GM19463 (cell line): ENCODE data around the gene ABHD11.
"Not testable (repeated sequence)": the region's sequence is repeated elsewhere in the genome, so short reads cannot be mapped to it uniquely, and the experiment has no call there.

Source experiments
- ATAC-seq: cut with Tn5 transposase; IDR thresholded peaks from one replicate; pipeline ENCODE4 v1.9.1; 2021; ENCODE audit warnings: mild to moderate bottlenecking, moderate library complexity; ENCODE audit not compliant: unreplicated experiment

ABHD11 gene

DNA sequence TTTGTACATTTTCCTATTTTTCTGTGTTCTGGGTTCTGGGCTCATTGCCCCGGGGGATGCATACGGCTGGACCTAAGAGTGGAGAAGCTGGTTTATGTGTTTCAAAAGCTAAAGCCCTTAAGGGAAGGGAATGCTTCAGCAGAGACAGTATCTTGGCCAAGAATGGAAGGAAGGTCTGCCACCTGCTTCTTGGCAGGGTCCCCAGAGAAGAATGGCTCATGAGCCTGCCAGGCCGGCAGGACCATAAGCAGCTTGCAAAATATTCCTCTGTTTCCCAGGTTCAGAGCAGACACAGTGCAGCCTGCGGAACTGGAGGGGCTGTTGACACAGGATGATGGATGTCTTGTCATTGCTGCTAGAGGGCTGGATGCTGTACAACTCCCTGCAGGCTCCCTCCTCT lies 7.8 kb upstream of the ABHD11 start:
- no peak for ATAC-seq

DNA sequence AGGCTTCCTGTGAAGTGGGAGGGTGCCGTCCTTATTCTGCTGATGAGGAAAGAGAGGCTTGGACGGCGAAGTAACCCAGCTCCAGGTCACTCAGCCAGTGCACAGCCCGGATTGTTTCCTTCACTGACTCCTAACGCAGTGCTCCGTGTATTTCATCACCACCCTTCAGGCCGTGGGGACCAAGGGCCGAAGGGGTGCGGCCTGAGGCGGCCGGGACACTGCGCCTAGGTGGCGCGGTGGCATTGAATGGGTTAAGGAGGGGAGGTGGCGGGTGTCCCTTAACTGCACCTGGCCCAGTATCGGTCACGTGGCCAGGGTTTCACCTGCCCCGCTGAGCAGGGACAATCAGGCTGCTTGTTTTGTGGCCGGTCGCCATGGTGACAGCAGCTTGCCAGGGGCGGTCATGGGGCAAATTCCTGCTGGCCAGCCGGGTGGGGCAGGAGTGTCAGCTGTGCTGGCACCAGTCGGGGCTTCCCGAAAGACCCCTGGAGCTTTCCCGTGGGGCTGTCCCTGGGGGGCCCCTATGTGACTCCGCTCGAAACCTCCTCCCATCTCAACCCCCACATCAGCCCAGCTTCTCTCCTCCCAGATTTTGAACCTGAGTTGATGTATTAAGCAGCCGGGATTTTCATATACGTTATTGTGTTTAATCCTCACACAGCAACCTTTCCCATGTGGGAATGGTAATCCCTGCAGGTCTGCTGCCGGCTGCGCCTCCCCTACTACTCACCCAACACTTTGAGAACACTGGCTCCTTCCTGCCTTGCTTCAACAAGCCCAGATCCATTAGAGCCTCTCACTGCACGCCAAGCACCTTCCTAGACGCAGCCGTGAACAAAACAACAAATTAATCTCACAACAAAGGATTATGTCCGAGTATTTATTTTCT lies 4.4 kb upstream of the ABHD11 start:
- ATAC-seq = no peak

GRCh38 chr7:73742338-73742752 lies 3.7 kb upstream of the ABHD11 start:
- ATAC-seq = no peak

GRCh38 chr7:73741600-73741999 lies 3.0 kb upstream of the ABHD11 start:
- no peak for ATAC-seq

DNA sequence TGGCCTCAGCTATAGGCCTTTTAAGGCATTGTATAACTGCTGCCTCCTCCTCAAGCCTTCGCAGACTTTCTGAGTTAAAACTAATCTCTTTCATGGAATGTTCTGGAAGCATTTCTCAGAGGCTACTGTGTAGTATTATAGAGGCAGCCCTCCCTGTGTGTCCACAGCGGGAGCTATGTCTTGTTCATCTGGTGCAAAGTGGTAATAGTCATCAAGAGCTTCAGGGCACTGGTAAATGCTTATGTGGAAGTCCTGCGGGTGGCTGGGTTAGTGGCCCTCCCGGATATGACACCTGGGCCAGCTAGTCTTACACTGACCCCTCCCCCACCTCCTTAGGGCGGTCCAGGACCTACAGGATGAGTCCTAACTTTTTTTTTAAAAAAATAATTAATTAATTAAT lies 2.2 kb upstream of the ABHD11 start:
- no peak for ATAC-seq

- ATAC-seq = no peak
Measured at GRCh38 chr7:73740212-73740611, 1.6 kb upstream of the ABHD11 start.

- no peak for ATAC-seq
Measured at GRCh38 chr7:73739387-73739767, 775 bp upstream of the ABHD11 start.

DNA sequence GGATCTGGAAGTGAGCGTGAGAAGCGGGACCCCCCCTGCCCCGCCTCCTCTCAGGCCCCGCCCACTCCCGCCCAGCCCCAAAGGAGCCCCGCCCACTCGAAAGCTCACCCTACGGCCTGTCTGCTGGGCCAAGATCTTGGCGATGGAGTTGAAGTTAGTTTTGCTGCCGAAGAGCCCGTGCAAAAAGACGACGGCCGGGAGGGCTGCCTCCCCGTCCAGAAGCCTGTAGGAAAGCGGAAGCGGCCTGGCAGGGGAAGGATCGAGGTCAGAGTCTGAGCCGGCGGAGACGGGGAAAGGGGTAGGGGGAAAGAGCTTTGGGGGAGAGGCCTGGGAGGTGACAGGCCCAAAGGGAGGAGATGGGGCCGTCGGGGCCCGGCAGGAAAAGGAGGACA lies 386 bp downstream of the ABHD11 start:
- ATAC-seq = no peak

- no peak for ATAC-seq
Measured at GRCh38 chr7:73737491-73738219, 947 bp downstream of the ABHD11 start.

DNA sequence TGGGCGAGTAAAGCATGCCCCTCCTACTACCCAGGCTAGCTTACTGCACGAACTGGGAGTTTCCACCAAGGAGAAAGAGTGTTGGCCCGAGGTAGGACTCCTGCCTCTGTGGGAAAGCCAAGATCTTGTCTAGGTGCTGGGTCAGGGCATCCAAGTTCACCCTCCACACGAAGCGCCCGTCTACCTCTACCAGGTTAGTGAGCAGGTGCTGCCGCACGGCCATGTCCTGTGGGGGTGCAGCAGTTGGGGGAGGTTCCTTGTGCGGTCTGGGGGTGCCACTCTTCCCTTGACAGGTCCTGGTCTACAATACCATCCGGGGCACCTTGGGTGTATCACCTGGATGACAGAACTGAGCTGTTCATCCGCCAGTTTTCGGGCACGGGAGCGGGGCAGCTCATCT lies 1.7 kb downstream of the ABHD11 start:
- ATAC-seq = no peak

DNA sequence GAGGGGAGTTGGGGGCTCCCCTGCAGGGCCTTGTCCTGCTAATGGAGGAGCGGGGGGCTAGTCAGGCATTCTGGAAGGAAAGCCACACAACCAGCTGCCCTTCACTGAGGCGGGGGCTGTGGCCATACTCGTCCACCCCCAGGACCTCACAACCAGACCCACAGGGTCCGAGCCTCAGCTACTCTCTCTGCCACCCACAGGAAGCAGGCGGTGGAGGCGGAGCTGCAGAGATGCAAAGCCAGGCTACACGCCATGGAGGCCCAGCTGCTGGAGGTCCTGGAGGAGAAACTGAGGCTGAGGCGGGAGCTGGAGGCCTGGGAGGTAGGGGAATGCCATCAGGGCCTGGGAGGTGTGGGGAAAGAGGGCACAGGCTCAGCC lies 3.1 kb downstream of the ABHD11 start:
- ATAC-seq = no peak

DNA sequence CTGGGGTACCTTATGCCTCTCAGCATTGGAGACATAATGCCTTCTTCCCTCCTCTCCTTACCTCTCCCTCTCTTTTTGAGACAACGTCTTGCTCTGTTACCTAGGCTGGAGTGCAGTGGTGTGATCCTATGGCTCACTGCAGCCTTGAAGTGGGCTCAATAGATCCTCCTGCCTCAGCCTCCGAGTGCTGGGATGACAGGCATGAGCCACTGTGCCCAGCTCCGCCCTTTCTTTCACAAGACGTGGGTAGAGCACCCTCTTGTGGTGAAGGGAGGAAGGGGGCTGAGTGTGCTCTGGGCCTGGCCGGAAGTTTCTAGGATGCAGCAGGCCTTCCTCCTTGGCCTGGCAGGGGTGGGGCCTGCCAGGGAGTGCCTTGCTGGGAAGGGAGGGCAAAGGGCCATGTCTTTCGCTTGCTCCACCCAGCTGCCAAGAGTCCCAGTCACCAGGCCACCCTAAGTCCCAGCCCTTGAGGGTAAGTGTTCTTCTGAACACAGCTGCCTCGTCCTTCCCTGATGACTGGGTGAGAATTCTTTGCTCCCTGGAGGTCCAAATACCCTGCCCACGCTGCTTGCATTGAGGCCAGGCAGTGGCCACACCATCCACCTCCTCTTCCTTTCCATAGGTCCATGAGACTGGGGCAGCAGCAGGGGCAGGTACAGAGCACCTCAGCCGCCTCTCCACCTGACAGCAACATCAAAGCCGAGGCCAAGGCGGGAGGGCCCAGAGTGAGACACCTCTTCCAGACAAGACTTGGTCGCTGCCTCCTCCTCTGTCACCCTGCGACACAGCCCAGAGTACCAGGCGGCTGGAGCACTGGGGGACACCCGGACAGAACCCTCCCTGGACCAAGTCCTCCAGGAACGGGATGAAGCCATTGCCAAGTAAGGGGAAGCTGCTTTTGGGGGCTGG lies 3.7 kb downstream of the ABHD11 start:
- peak; percentile 45 for ATAC-seq

GRCh38 chr7:73732397-73732796 lies 6.2 kb downstream of the ABHD11 start:
- ATAC-seq = no peak

GRCh38 chr7:73730485-73730884 lies 8.1 kb downstream of the ABHD11 start:
- no peak for ATAC-seq

GRCh38 chr7:73728551-73728950 lies 10.1 kb downstream of the ABHD11 start:
- ATAC-seq = no peak

- ATAC-seq = no peak
Measured at GRCh38 chr7:73727952-73728351, 10.7 kb downstream of the ABHD11 start.

- no peak for ATAC-seq
Measured at GRCh38 chr7:73726083-73726466, 12.5 kb downstream of the ABHD11 start.

DNA sequence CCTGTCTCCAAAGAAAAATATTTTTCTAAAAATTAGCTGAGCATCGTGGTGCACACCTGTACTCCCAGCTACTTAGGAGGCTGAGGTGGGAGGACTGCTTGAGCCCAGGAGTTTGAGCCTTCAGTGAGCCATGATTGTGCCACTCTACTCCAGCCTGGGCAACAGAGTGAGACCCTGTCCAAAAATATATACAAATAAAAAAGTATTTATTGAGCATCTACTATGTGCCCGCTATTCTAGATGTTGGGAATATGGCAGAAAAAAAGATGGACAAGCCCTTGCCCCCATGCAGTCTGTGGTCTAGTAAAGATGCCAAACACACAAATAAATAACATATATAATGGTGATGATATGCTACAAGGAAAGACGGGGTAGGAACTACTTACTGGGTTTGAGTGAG lies 14.8 kb downstream of the ABHD11 start:
- ATAC-seq = no peak

DNA sequence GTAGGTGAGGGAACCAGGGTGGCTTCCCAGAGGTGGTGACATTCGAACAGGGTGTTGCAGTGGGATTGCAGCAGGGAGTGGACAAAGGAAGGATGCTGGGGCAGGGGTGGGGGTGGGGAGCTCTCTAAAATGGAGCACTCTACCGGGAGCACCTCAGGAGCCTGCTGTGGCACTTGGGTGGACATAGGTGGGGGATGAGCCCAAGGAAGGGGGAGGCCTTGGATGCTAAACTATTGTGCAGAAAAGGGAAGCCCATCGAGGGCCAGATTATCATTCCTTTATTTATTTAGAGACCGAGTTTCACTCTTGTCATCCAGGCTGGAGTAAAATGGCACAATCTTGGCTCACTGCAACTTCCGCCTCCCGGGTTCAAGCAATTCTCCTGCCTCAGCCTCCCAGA lies 15.8 kb downstream of the ABHD11 start:
- no peak for ATAC-seq

GRCh38 chr7:73722182-73722581 lies 16.4 kb downstream of the ABHD11 start:
- ATAC-seq = not testable (repeated sequence)

- no peak for ATAC-seq
Measured at GRCh38 chr7:73721377-73721817, 17.2 kb downstream of the ABHD11 start.
